NB4 (cell line): ENCODE data around the gene SLC35C1.

Experiments used
- MYC ChIP-seq: IDR thresholded peaks from 2 replicates; pipeline ENCODE4 v1.6.1; 2011; ENCODE audit warnings: low read depth, low read length
- POLR2A ChIP-seq: IDR thresholded peaks from 2 replicates; pipeline ENCODE4 v1.6.1; 2011; ENCODE audit warnings: mild to moderate bottlenecking; ENCODE audit not compliant: insufficient read length; ENCODE audit errors: extremely low read depth
- TF ChIP-seq, protein P1 (sequence below): IDR thresholded peaks from one replicate; pipeline ENCODE4 v1.5.1; 2012; ENCODE audit warnings: low read depth, low read length

DNA sequence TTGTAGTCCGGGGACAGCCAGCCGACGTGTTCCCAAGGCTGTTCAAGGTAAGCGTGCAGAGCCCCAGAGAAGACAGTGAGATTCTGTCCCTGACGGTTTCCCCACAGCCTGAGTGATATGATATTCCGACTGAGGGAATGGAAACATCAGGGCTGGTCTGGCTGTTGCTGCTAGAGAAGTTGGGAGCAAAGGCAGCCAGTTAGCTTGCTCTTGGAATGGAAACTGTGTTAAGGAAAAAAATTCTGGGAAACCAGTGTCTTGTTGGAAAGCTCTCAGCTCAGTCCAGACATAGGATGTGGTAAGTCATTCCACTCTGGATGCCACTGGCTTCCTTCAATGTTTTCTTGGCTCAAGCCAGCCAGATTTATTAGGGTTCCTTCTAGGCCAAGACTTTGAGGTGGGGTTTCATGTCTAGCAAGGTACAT, 51.1 kb downstream of the SLC35C1 start:
- TF ChIP-seq, protein P1, sequence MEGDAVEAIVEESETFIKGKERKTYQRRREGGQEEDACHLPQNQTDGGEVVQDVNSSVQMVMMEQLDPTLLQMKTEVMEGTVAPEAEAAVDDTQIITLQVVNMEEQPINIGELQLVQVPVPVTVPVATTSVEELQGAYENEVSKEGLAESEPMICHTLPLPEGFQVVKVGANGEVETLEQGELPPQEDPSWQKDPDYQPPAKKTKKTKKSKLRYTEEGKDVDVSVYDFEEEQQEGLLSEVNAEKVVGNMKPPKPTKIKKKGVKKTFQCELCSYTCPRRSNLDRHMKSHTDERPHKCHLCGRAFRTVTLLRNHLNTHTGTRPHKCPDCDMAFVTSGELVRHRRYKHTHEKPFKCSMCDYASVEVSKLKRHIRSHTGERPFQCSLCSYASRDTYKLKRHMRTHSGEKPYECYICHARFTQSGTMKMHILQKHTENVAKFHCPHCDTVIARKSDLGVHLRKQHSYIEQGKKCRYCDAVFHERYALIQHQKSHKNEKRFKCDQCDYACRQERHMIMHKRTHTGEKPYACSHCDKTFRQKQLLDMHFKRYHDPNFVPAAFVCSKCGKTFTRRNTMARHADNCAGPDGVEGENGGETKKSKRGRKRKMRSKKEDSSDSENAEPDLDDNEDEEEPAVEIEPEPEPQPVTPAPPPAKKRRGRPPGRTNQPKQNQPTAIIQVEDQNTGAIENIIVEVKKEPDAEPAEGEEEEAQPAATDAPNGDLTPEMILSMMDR: no peak
- TF ChIP-seq POLR2A (no peak), MYC (no peak)
